PC-9 (cell line): ENCODE measurements around the gene LIX1L. TPM values are rescaled to one million over a fixed set of nuclear protein-coding genes. Genes with fewer than 3 reads are reported as not detected.

ENCODE experiments used
- BruUV-seq: library from RNA; stranded (reverse); fragments of 400-500 nt; replicated peaks from 2 replicates; lab custom pipeline; 2021; lab: Mats Ljungman, UMichigan
- CTCF ChIA-PET: fragments of 300-600 bp; sonication (Branson Sonifier 250); formaldehyde crosslinking; loops from one replicate; lab custom pipeline; 2022; ENCODE audit warnings: antibody characterized with exemption; lab: Charles Lee
- POLR2A ChIA-PET: fragments of 300-600 bp; sonication (Branson Sonifier 250); formaldehyde crosslinking; loops from one replicate; lab custom pipeline; 2022; ENCODE audit warnings: antibody characterized with exemption; ENCODE audit not compliant: unreplicated experiment; lab: Charles Lee
- DNase-seq, 2 experiments: peaks; one replicate each; pipeline versions ENCODE4 v3.0.0 to v3.0.0-alpha.2; 2015 to 2022; ENCODE audit warnings: mixed read lengths in 1 of 2
- H2AFZ ChIP-seq: fragments of 200-600 bp; sonication (generic); 2 replicates; pipeline ENCODE4 v1.8.1; 2017; ENCODE audit warnings: antibody characterized with exemption
- H3F3A ChIP-seq: fragments of 200-600 bp; sonication (generic); 2 replicates; pipeline ENCODE4 v1.8.1; 2017; ENCODE audit warnings: antibody characterized with exemption, mild to moderate bottlenecking, low read depth; ENCODE audit not compliant: insufficient read depth
- H3K27ac ChIP-seq: fragments of 200-600 bp; sonication (generic); 2 replicates; pipeline ENCODE4 v1.6.1; 2016; ENCODE audit warnings: mixed run types
- H3K27me3 ChIP-seq: fragments of 200-600 bp; sonication (generic); 2 replicates; pipeline ENCODE4 v1.6.1; 2016; ENCODE audit warnings: low read depth, mixed run types; ENCODE audit not compliant: insufficient read depth
- H3K36me3 ChIP-seq: fragments of 200-600 bp; sonication (generic); 2 replicates; pipeline ENCODE4 v1.6.1; 2016; ENCODE audit warnings: low read depth, mixed run types
- H3K4me1 ChIP-seq: fragments of 200-600 bp; sonication (generic); replicated peaks from 2 replicates; pipeline ENCODE4 v1.6.1; 2016; ENCODE audit warnings: mixed run types; ENCODE audit not compliant: insufficient read depth
- H3K4me2 ChIP-seq: fragments of 200-600 bp; sonication (generic); 2 replicates; pipeline ENCODE4 v1.6.1; 2017; ENCODE audit warnings: mixed run types
- H3K4me3 ChIP-seq: fragments of 200-600 bp; sonication (generic); 2 replicates; pipeline ENCODE4 v1.6.1; 2016; ENCODE audit warnings: mixed run types
- H3K79me2 ChIP-seq: fragments of 200-600 bp; sonication (generic); 2 replicates; pipeline ENCODE4 v1.6.1; 2017; ENCODE audit warnings: low read depth, mixed run types
- H3K9me2 ChIP-seq: fragments of 200-600 bp; sonication (generic); 2 replicates; pipeline ENCODE4 v1.8.1; 2017; ENCODE audit warnings: mild to moderate bottlenecking; ENCODE audit not compliant: insufficient read depth
- H3K9me3 ChIP-seq: fragments of 200-600 bp; sonication (generic); 2 replicates; pipeline ENCODE4 v1.8.1; 2016; ENCODE audit warnings: low read depth; ENCODE audit not compliant: insufficient read depth
- H4K20me1 ChIP-seq: fragments of 200-600 bp; sonication (generic); 2 replicates; pipeline ENCODE4 v1.8.1; 2017; ENCODE audit not compliant: insufficient read depth
- EZH2 ChIP-seq: fragments of 200-600 bp; sonication (generic); IDR thresholded peaks from 2 replicates; pipeline ENCODE4 v1.8.0; 2017; ENCODE audit warnings: antibody characterized with exemption, low read depth
- intact Hi-C: fragments of 100-400 bp; cut with micrococcal nuclease; formaldehyde crosslinking; loops from one replicate; pipeline ENCODE4 v1.10.0; 2022; ENCODE audit not compliant: unreplicated experiment
- total RNA-seq: library from RNA; stranded (reverse); gene quantifications from 2 replicates; pipeline ENCODE4 v1.2.3, GENCODE V29; 2021
- TF ChIP-seq, protein P1 (sequence below): fragments of 200-600 bp; sonication (generic); conservative IDR thresholded peaks from 2 replicates; pipeline ENCODE4 v1.6.1; 2017; ENCODE audit warnings: mixed run types, antibody characterized with exemption, mild to moderate bottlenecking, moderate library complexity

The LIX1L gene
- total RNA-seq, 1 experiment from 2014 or later: 0.48 TPM

DNA sequence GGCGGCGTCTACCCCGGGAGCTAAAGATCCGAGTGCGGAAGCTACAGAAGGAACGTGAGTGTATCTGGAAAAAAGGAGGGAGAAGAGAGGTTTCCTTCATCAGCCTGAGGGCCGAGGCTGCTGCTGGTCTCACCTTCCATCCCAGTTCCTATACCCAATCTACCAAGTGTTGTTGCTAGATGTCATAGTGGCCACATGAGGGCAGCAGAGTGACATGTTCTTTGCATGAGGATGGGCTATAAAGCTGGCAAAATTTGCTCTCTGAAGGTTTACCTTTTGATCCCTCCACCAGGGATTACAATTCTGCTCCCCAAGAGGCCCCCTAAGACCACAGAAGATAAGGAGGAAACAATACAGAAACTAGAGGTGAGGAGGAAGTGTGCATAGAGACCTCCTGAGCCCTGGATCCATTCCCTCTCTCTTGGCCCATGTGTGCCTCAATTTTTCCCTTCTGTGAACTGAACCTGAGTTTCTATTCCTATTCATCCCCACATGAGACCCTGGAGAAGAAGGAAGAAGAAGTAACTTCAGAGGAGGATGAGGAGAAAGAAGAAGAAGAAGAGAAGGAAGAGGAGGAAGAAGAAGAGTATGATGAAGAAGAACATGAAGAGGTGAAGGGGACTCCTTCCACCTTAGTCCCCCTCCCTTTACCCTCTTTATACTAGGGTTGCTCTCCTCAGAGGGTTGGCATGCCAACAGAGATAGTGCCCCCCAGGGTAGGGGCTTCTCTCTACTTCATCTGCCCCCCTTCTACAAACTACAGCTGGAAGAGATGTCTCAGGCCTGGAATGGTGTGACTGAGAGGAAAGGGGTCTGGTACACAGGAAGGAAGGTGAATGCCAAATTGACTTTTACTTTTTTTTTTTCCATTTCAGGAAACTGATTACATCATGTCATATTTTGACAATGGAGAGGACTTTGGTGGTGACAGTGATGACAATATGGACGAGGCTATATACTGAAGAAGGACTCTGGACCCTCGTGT lies 20.0 kb upstream of the LIX1L start:
- intact Hi-C loops: loop anchor here (2.0 to 5.0 kb wide), 3 partner anchors 29 to 60 kb away; partner anchors contain the start of gene PEX11B
- Histone ChIP-seq H2AFZ (0 out of 2 replicates have a peak overlapping the region, but pooled peaks have one; percentile 45), H3K27me3 (no peaks in the 10 kb centered on the region), H3K9me3 (no peaks in the 10 kb centered on the region), H3K4me2 (peak overlapping the region; percentile 89), H3K36me3 (no peaks in the 10 kb centered on the region), H3K79me2 (no peaks in the 10 kb centered on the region), H3K27ac (peak overlapping the region; percentile 100), H3K4me3 (peak overlapping the region; percentile 55; the same call in 1 of the 2 replicates), H3K9me2 (no peaks in the 10 kb centered on the region), H4K20me1 (no peaks in the 10 kb centered on the region), H3K4me1 (peaks cover 37% of the 10 kb centered on the region), H3F3A (peaks cover 27% of the 10 kb centered on the region)
- POLR2A ChIA-PET: interaction anchor here (0.7 kb wide), 2 partner anchors 12 to 1566 kb away, joined by 3 to 4 read pairs; no protein-coding TSS in a partner anchor
- DNase-seq: peak; percentile 52 to 77
- no TSS peak for BruUV-seq
- CTCF ChIA-PET: interaction anchor here (0.6 to 4.7 kb wide), 5 partner anchors 20 to 133 kb away, joined by 3 to 24 read pairs (median 6); partner anchors contain the start of genes NUDT17 and PIAS3
- TF ChIP-seq, protein P1, sequence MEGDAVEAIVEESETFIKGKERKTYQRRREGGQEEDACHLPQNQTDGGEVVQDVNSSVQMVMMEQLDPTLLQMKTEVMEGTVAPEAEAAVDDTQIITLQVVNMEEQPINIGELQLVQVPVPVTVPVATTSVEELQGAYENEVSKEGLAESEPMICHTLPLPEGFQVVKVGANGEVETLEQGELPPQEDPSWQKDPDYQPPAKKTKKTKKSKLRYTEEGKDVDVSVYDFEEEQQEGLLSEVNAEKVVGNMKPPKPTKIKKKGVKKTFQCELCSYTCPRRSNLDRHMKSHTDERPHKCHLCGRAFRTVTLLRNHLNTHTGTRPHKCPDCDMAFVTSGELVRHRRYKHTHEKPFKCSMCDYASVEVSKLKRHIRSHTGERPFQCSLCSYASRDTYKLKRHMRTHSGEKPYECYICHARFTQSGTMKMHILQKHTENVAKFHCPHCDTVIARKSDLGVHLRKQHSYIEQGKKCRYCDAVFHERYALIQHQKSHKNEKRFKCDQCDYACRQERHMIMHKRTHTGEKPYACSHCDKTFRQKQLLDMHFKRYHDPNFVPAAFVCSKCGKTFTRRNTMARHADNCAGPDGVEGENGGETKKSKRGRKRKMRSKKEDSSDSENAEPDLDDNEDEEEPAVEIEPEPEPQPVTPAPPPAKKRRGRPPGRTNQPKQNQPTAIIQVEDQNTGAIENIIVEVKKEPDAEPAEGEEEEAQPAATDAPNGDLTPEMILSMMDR: peak; percentile 91
- TF ChIP-seq EZH2: no peak

DNA sequence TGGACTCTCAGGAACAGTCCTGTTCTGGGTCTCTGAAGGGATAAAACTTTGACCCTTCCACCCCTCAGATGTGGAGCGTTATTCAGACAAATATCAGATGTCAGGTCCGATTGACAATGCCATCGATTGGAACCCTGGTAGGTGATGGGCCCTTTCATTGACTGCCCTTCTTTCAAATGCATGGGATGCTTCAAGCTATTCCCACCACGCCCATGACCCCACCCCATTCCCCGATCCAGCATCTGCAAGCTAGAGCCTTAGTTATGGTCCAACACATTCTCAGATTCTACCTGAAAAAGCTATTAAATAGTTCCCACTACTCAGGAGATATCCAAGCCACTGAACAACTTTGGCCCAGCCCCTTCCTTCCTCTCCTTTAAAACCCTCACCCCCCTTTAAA lies 19.2 kb upstream of the LIX1L start:
- Histone ChIP-seq H3K9me3 (no peaks in the 10 kb centered on the region), H3K36me3 (no peaks in the 10 kb centered on the region), H2AFZ (no peak overlapping the region), H3K4me1 (peaks cover 34% of the 10 kb centered on the region), H3K4me2 (peak overlapping the region; percentile 89; the same call in 1 of the 2 replicates), H4K20me1 (no peaks in the 10 kb centered on the region), H3K79me2 (no peaks in the 10 kb centered on the region), H3F3A (peaks cover 27% of the 10 kb centered on the region), H3K9me2 (no peaks in the 10 kb centered on the region), H3K27me3 (no peaks in the 10 kb centered on the region), H3K27ac (no peak overlapping the region), H3K4me3 (no peak overlapping the region)
- no TSS peak for BruUV-seq
- ChIA-PET CTCF (interaction anchor here (1.5 to 4.7 kb wide), 2 partner anchors 30 to 85 kb away, joined by 4 to 24 read pairs; no protein-coding TSS in a partner anchor), POLR2A (no interaction called here)
- TF ChIP-seq, protein P1: no peak
- TF ChIP-seq EZH2: no peak
- DNase-seq: no peak
- intact Hi-C loops: loop anchor here (5.0 kb wide), 1 partner anchor 60 kb away; the partner anchor contains the start of gene PEX11B

DNA sequence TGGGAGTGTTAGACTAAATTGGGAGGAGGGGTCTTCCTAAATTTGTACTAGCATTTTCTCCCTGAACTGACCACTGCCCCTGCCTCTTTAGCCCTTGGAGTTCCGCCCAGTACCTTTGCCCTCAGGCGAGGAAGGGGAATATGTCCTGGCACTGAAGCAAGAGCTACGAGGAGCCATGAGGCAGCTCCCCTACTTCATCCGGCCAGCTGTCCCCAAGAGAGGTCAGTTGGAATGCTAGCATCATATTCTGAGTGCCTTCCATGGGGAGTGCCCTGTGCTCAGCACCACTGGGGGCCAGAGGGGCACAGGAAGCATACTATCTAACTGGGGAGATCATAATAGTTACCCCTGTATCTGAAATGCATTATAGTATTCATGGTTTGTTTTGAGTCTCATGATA lies 17.4 kb upstream of the LIX1L start:
- Histone ChIP-seq H3K4me2 (no peak overlapping the region), H3K4me1 (peaks cover 25% of the 10 kb centered on the region), H2AFZ (no peak overlapping the region), H4K20me1 (no peaks in the 10 kb centered on the region), H3K4me3 (no peak overlapping the region), H3K27me3 (no peaks in the 10 kb centered on the region), H3K79me2 (no peaks in the 10 kb centered on the region), H3K9me3 (no peaks in the 10 kb centered on the region), H3K27ac (no peak overlapping the region), H3K36me3 (no peaks in the 10 kb centered on the region), H3F3A (peaks cover 26% of the 10 kb centered on the region), H3K9me2 (no peaks in the 10 kb centered on the region)
- no peak for DNase-seq
- ChIA-PET POLR2A (interaction anchor here (0.6 kb wide), 1 partner anchor 11 kb away, joined by 5 read pairs; the partner anchor contains the start of gene ANKRD34A), CTCF (no interaction called here)
- BruUV-seq: no TSS peak
- intact Hi-C loops: loop anchor here (2.0 to 5.0 kb wide), 2 partner anchors 58 to 126 kb away; partner anchors contain the start of gene PEX11B
- no peak for TF ChIP-seq EZH2
- TF ChIP-seq, protein P1: no peak
